HG02678 (cell line): ENCODE data around the gene WDR37.
A peak's percentile ranks its signal among the peaks of the same experiment; 100 is the strongest.
"Not testable (repeated sequence)": the region's sequence is repeated elsewhere in the genome, so short reads cannot be mapped to it uniquely, and the experiment has no call there.

Experiments used
- ATAC-seq: cut with Tn5 transposase; IDR thresholded peaks from one replicate; pipeline ENCODE4 v1.9.1; 2021; ENCODE audit warnings: mild to moderate bottlenecking, moderate library complexity; ENCODE audit not compliant: unreplicated experiment

The WDR37 gene

GRCh38 chr10:1040133-1040532 lies 16.1 kb upstream of the WDR37 start:
- no peak for ATAC-seq

GRCh38 chr10:1041514-1041913 lies 14.7 kb upstream of the WDR37 start:
- no peak for ATAC-seq

- peak; percentile 67 for ATAC-seq
These were observed 12.6 kb upstream of the WDR37 start for GRCh38 chr10:1043532-1043995.

GRCh38 chr10:1044146-1044545 lies 12.0 kb upstream of the WDR37 start:
- ATAC-seq: no peak

GRCh38 chr10:1044964-1045363 lies 11.2 kb upstream of the WDR37 start:
- ATAC-seq: no peak

GRCh38 chr10:1045415-1045814 lies 10.8 kb upstream of the WDR37 start:
- no peak for ATAC-seq

GRCh38 chr10:1047937-1048336 lies 8.2 kb upstream of the WDR37 start:
- no peak for ATAC-seq

GRCh38 chr10:1048349-1048731 lies 7.8 kb upstream of the WDR37 start:
- ATAC-seq: no peak

GRCh38 chr10:1048732-1049424 lies 7.3 kb upstream of the WDR37 start, which contains the start of gene IDI1:
Gene IDI1, minus strand, starts transcription at chr10:1049119. Its CDS starts 116 bp downstream, at chr10:1049003.
- ATAC-seq: peak; percentile 83

- ATAC-seq: no peak
These were observed 6.7 kb upstream of the WDR37 start for GRCh38 chr10:1049425-1049958.

GRCh38 chr10:1050145-1050544 lies 6.0 kb upstream of the WDR37 start:
- ATAC-seq: no peak

GRCh38 chr10:1050554-1050953 lies 5.6 kb upstream of the WDR37 start:
- ATAC-seq: no peak

GRCh38 chr10:1054684-1055083 lies 1.5 kb upstream of the WDR37 start:
- no peak for ATAC-seq

GRCh38 chr10:1057106-1057657 lies 997 bp downstream of the WDR37 start:
- no peak for ATAC-seq

- no peak for ATAC-seq
These were observed 1.8 kb downstream of the WDR37 start for GRCh38 chr10:1058017-1058416.

GRCh38 chr10:1059902-1060301 lies 3.7 kb downstream of the WDR37 start:
- ATAC-seq: no peak

- ATAC-seq: no peak
These were observed 6.0 kb downstream of the WDR37 start for GRCh38 chr10:1061930-1062774.

- ATAC-seq: no peak
These were observed 7.2 kb downstream of the WDR37 start for GRCh38 chr10:1063232-1063865.

GRCh38 chr10:1064964-1065247 lies 8.7 kb downstream of the WDR37 start:
- no peak for ATAC-seq

GRCh38 chr10:1066734-1067133 lies 10.5 kb downstream of the WDR37 start:
- ATAC-seq: not testable (repeated sequence)
